22Rv1 (cell line): ENCODE measurements around the gene CMIP.

Experiments
- ZFX ChIP-seq: fragments of 450-650 bp; IDR thresholded peaks from 2 replicates; pipeline ENCODE4 v1.6.1; 2017; ENCODE audit warnings: antibody characterized with exemption, borderline replicate concordance
- TF ChIP-seq, protein P1 (sequence below): fragments of 450-650 bp; IDR thresholded peaks from 2 replicates; pipeline ENCODE4 v1.5.1; 2017; ENCODE audit warnings: mild to moderate bottlenecking

- TF ChIP-seq, protein P1, sequence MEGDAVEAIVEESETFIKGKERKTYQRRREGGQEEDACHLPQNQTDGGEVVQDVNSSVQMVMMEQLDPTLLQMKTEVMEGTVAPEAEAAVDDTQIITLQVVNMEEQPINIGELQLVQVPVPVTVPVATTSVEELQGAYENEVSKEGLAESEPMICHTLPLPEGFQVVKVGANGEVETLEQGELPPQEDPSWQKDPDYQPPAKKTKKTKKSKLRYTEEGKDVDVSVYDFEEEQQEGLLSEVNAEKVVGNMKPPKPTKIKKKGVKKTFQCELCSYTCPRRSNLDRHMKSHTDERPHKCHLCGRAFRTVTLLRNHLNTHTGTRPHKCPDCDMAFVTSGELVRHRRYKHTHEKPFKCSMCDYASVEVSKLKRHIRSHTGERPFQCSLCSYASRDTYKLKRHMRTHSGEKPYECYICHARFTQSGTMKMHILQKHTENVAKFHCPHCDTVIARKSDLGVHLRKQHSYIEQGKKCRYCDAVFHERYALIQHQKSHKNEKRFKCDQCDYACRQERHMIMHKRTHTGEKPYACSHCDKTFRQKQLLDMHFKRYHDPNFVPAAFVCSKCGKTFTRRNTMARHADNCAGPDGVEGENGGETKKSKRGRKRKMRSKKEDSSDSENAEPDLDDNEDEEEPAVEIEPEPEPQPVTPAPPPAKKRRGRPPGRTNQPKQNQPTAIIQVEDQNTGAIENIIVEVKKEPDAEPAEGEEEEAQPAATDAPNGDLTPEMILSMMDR = no peak
- no peak for TF ChIP-seq ZFX
Observed at GRCh38 chr16:81519301-81520150, 74.9 kb downstream of the CMIP start.
